Ishikawa (cell line): ENCODE results near the gene TM2D1.

Experiments used
- CREB1 ChIP-seq: IDR thresholded peaks from 2 replicates; pipeline ENCODE4 v1.6.1; 2012; ENCODE audit warnings: low read depth
- EGR1 ChIP-seq: IDR thresholded peaks from 2 replicates; pipeline ENCODE4 v1.6.1; 2012
- REST ChIP-seq: IDR thresholded peaks from 2 replicates; pipeline ENCODE4 v1.6.1; 2012; ENCODE audit warnings: low read depth, mild to moderate bottlenecking
- TCF12 ChIP-seq: IDR thresholded peaks from 2 replicates; pipeline ENCODE4 v1.6.1; 2012; ENCODE audit warnings: low read depth
- TEAD4 ChIP-seq: IDR thresholded peaks from 2 replicates; pipeline ENCODE4 v1.6.1; 2012
- YY1 ChIP-seq: IDR thresholded peaks from 2 replicates; pipeline ENCODE4 v1.6.1; 2012; ENCODE audit warnings: low read depth

- TF ChIP-seq YY1 (no peak), REST (no peak), TCF12 (no peak), TEAD4 (no peak), EGR1 (no peak), CREB1 (no peak)
Observed at GRCh38 chr1:61648983-61649742, 75.8 kb downstream of the TM2D1 start.
